Omental fat pad (tissue), 4 donors: ENCODE data around the gene SERPINA5. TPM values are rescaled to one million over a fixed set of nuclear protein-coding genes. Genes with fewer than 3 reads are reported as not detected.

Experiments used
- ATAC-seq: fragments of 150-250 bp; one replicate; pipeline ENCODE4 v1.9.1; 2016; ENCODE audit warnings: mild to moderate bottlenecking, moderate library complexity; ENCODE audit not compliant: low FRiP score
- DNase-seq: peaks from one replicate; pipeline ENCODE4 v3.0.0-alpha.2; 2019; ENCODE audit warnings: low spot score
- total RNA-seq, 4 donors: library from RNA; depleted of rRNA; stranded (reverse); fragments of >200 nt; gene quantifications; one replicate each; pipeline ENCODE4 v1.1.0, GENCODE V29; 2016
- TF ChIP-seq, protein P1 (sequence below), 3 donors: fragments of 450-650 bp; IDR thresholded peaks; one replicate each; pipeline ENCODE4 v1.5.1; 2016 to 2017; ENCODE audit warnings: antibody characterized with exemption in 3 of 3, mild to moderate bottlenecking in 3 of 3, moderate library complexity in 2 of 3

Gene SERPINA5
- total RNA-seq, 4 donors from 2014 or later = 0.24 to 4.3 (median 0.48) TPM

DNA sequence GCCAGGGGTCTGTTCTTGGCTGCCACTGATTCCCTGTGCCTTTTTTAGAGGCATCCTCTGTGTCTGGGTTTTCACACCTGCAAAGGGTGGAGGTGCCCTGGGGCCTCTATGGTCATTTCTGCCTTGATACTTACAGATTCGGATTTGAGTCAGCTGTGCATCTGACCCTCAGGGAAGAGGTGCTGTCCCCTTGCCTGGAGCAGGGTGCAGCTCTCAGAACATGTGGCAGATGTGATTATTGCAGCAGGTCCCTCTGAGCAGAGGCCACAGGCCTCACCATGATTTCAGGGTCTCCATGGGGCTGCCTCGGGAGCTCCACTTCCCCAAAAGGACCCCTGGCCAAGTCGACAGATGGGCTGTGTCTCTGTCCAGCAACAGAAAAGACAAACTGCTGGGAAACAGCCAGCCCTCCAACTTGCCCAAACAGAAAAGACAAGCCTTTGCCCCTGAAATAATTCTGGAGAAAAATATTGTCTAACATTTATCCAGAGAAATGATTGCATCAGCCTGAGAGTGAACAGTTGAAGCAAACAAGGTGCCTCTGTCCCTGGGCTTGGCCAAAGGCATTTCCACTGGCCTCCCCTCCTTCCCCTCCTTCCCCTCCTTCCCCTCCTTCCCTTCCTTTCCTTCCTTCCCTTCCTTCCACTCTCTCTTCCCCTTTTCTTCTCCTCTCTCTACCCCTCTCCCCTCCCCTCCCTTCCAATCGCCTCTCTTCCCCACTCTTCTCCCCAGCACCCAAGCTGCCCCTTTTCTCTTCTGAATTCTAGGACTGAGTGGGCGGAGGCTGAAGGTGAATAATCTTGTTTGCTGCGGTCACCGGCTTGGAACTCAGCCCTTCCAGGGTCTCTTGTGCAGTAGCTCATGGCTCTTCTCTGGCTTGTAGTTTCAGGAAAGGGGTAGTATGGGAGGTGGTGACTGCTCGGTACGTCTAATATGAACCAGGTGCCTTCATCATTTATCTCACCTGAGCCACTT lies 31.6 kb downstream of the SERPINA5 start:
- ATAC-seq (peak; percentile 29), DNase-seq (no peak)
- TF ChIP-seq, protein P1, sequence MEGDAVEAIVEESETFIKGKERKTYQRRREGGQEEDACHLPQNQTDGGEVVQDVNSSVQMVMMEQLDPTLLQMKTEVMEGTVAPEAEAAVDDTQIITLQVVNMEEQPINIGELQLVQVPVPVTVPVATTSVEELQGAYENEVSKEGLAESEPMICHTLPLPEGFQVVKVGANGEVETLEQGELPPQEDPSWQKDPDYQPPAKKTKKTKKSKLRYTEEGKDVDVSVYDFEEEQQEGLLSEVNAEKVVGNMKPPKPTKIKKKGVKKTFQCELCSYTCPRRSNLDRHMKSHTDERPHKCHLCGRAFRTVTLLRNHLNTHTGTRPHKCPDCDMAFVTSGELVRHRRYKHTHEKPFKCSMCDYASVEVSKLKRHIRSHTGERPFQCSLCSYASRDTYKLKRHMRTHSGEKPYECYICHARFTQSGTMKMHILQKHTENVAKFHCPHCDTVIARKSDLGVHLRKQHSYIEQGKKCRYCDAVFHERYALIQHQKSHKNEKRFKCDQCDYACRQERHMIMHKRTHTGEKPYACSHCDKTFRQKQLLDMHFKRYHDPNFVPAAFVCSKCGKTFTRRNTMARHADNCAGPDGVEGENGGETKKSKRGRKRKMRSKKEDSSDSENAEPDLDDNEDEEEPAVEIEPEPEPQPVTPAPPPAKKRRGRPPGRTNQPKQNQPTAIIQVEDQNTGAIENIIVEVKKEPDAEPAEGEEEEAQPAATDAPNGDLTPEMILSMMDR (IDR thresholded peaks at IDR 0.05) = no peak

GRCh38 chr14:94613720-94614644 lies 32.8 kb downstream of the SERPINA5 start:
- no peak for ATAC-seq
- TF ChIP-seq, protein P1 (IDR thresholded peaks at IDR 0.05) = no peak
- no peak for DNase-seq

GRCh38 chr14:94614802-94615201 lies 33.6 kb downstream of the SERPINA5 start:
- TF ChIP-seq, protein P1 (IDR thresholded peaks at IDR 0.05) = no peak
- no peak for DNase-seq
- ATAC-seq = no peak

DNA sequence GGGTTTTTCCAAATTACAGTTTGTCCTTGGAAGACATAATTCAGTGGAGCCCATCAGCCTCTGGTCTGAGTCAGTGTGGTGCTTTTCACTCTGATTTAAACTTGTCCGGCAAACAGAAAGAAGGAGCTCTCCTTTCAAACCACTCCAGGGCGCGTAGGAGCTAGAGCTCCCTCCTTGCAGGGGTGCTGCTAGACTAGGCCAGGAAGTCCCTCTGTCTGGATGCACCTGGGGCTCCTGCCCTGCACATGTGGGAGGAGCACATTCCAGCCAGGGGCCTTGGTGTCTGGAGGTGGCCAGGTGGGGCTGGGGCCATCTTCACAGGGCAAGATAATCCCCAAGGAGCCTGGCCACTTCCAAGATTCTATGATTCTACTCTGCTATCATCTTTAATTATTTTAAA lies 34.0 kb downstream of the SERPINA5 start:
- TF ChIP-seq, protein P1 (IDR thresholded peaks at IDR 0.05) = no peak
- no peak for DNase-seq

DNA sequence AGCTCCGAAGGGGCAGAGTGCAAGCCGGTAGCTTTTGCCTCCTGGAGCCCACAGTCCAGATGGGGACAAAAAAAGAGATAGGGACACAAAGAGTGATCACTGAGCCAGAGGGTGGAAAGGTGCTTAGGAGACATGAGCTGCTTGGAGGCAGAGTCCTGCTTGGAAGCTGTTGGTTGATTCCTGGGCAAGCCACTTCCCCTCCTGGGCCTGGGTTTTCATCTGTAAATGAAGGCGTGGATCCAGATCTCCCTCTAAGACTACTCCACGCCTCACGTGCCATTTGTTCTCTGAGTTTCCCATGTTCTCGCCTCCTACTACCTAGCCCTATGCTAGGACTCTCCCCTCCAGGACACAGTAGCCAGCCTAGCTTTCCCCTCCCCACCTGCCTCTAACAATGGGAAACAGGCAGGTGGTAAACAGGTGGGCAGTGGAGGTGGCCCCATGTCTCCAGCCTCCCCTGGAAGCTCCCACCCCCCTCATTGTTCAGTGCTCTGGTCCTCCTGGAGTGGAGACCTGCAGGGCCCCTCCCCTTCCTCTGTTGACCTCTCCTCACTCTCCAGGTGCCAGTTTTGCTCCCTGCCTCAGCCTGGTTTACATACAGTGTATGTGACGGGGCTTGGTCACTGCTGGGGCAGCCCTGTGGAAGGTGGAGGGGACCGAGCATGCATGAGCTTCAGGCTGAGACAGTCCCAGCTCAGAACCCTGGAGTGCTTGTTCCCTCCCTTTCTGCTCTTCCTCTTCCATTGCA lies 34.8 kb downstream of the SERPINA5 start:
- ATAC-seq (no peak), DNase-seq (no peak)
- TF ChIP-seq, protein P1 (IDR thresholded peaks at IDR 0.05) = no peak

More for the DNA sequence above, 34.0 kb downstream of the SERPINA5 start:
- no peak for ATAC-seq

GRCh38 chr14:94617366-94617941 lies 36.2 kb downstream of the SERPINA5 start:
- ATAC-seq (no peak), DNase-seq (no peak)
- TF ChIP-seq, protein P1 (IDR thresholded peaks at IDR 0.05) = no peak
